ENCODE data around the gene SLC41A2. TPM values are rescaled to one million over a fixed set of nuclear protein-coding genes. Genes with fewer than 3 reads are reported as not detected.
A peak's percentile ranks its signal among the peaks of the same experiment; 100 is the strongest.

The SLC41A2 gene
- total RNA-seq, 2 experiments from 2014 or later, result 5.3 to 16.4 TPM

GRCh38 chr12:104976703-104977102 lies 18.6 kb upstream of the SLC41A2 start:
- peak; percentile 27; the same call in 1 of the 2 replicates for TF ChIP-seq CTCF (conservative IDR thresholded peaks at IDR 0.05; ENCODE audit: low read length)
- TF ChIP-seq EZH2phosphoT487 (IDR thresholded peaks at IDR 0.05; ENCODE audit: borderline replicate concordance, low read depth, low read length), result no peak
- no peaks in the 10 kb centered on the region for H3K9me3 ChIP-seq (ENCODE audit: low read length)
- H4K20me1 ChIP-seq (ENCODE audit: insufficient read depth, low read length), result no peaks in the 10 kb centered on the region
- H2AFZ ChIP-seq (ENCODE audit: low read length), result no peak overlapping the region
- BruUV-seq (replicated peaks), result no TSS peak
- no peaks in the 10 kb centered on the region for H3K9me2 ChIP-seq (ENCODE audit: insufficient read depth, low read length)
- ChIA-PET POLR2A (interaction anchor here (0.6 kb wide), 1 partner anchor 18 kb away, joined by 3 read pairs; no protein-coding TSS in a partner anchor), CTCF (ENCODE audit: unreplicated experiment) (no interaction called here)
- no peaks in the 10 kb centered on the region for H3K36me3 ChIP-seq (ENCODE audit: insufficient read depth, low read length)
- no peak overlapping the region for H3K4me3 ChIP-seq (ENCODE audit: low read depth, low read length, poor library complexity, severe bottlenecking)
- no peak for DNase-seq (ENCODE audit: low spot score)
- H3K27ac ChIP-seq (ENCODE audit: low read depth, low read length, poor library complexity, severe bottlenecking), result no peak overlapping the region
- peaks cover 15% of the 10 kb centered on the region for H3K4me1 ChIP-seq (ENCODE audit: insufficient read depth, low read length, poor library complexity, severe bottlenecking)
- intact Hi-C loops (cut with micrococcal nuclease; ENCODE audit: unreplicated experiment), result no loop called here
- H3K4me2 ChIP-seq (ENCODE audit: low read length), result no peak overlapping the region
- H3K79me2 ChIP-seq (ENCODE audit: insufficient read depth, low read depth, low read length), result no peaks in the 10 kb centered on the region

GRCh38 chr12:104975587-104976343 lies 17.7 kb upstream of the SLC41A2 start:
- Histone ChIP-seq H3K79me2 (ENCODE audit: insufficient read depth, low read depth, low read length) (no peaks in the 10 kb centered on the region), H3K4me2 (ENCODE audit: low read length) (no peak overlapping the region), H3K9me3 (ENCODE audit: low read length) (no peaks in the 10 kb centered on the region), H3K4me1 (ENCODE audit: insufficient read depth, low read length, poor library complexity, severe bottlenecking) (peaks cover 15% of the 10 kb centered on the region), H3K36me3 (ENCODE audit: insufficient read depth, low read length) (no peaks in the 10 kb centered on the region), H4K20me1 (ENCODE audit: insufficient read depth, low read length) (no peaks in the 10 kb centered on the region), H2AFZ (ENCODE audit: low read length) (no peak overlapping the region), H3K27ac (ENCODE audit: low read depth, low read length, poor library complexity, severe bottlenecking) (no peak overlapping the region), H3K9me2 (ENCODE audit: insufficient read depth, low read length) (no peaks in the 10 kb centered on the region), H3K4me3 (ENCODE audit: low read depth, low read length, poor library complexity, severe bottlenecking) (no peak overlapping the region)
- intact Hi-C loops (cut with micrococcal nuclease; ENCODE audit: unreplicated experiment), result no loop called here
- ChIA-PET POLR2A (no interaction called here), CTCF (ENCODE audit: unreplicated experiment) (no interaction called here)
- DNase-seq (ENCODE audit: low spot score), result no peak
- no TSS peak for BruUV-seq (replicated peaks)
- TF ChIP-seq CTCF (conservative IDR thresholded peaks at IDR 0.05; ENCODE audit: low read length), result no peak

- no TSS peak for BruUV-seq (replicated peaks)
- TF ChIP-seq EZH2phosphoT487 (IDR thresholded peaks at IDR 0.05; ENCODE audit: borderline replicate concordance, low read depth, low read length) (no peak), CTCF (conservative IDR thresholded peaks at IDR 0.05; ENCODE audit: low read length) (no peak)
- Histone ChIP-seq H3K36me3 (ENCODE audit: insufficient read depth, low read length) (no peaks in the 10 kb centered on the region), H3K9me2 (ENCODE audit: insufficient read depth, low read length) (no peaks in the 10 kb centered on the region), H3K4me2 (ENCODE audit: low read length) (peak overlapping the region; percentile 57), H2AFZ (ENCODE audit: low read length) (peak overlapping the region; percentile 59; the same call in 1 of the 2 replicates), H3K4me1 (ENCODE audit: insufficient read depth, low read length, poor library complexity, severe bottlenecking) (peaks cover 15% of the 10 kb centered on the region), H4K20me1 (ENCODE audit: insufficient read depth, low read length) (no peaks in the 10 kb centered on the region), H3K27ac (ENCODE audit: low read depth, low read length, poor library complexity, severe bottlenecking) (peak overlapping the region; percentile 79), H3K79me2 (ENCODE audit: insufficient read depth, low read depth, low read length) (no peaks in the 10 kb centered on the region), H3K4me3 (ENCODE audit: low read depth, low read length, poor library complexity, severe bottlenecking) (no peak overlapping the region), H3K9me3 (ENCODE audit: low read length) (no peaks in the 10 kb centered on the region)
- intact Hi-C loops (cut with micrococcal nuclease; ENCODE audit: unreplicated experiment), result no loop called here
- CTCF ChIA-PET (ENCODE audit: unreplicated experiment), result no interaction called here
- DNase-seq (ENCODE audit: low spot score), result peak; percentile 84
- POLR2A ChIA-PET, result no interaction called here
Observed at GRCh38 chr12:104974626-104975290, 16.7 kb upstream of the SLC41A2 start.
